CD4-positive, alpha-beta T cell treated with Interleukin-1 beta for 1 hour (primary cell): ENCODE measurements around the gene QPCT.
A peak's percentile ranks its signal among the peaks of the same experiment; 100 is the strongest.
"Not testable (repeated sequence)": the region's sequence is repeated elsewhere in the genome, so short reads cannot be mapped to it uniquely, and the experiment has no call there.

Source experiments
- DNase-seq, 2 donors: peaks; one replicate each; pipeline ENCODE4 v3.0.0-alpha.2; 2020 to 2022

Gene QPCT

DNA sequence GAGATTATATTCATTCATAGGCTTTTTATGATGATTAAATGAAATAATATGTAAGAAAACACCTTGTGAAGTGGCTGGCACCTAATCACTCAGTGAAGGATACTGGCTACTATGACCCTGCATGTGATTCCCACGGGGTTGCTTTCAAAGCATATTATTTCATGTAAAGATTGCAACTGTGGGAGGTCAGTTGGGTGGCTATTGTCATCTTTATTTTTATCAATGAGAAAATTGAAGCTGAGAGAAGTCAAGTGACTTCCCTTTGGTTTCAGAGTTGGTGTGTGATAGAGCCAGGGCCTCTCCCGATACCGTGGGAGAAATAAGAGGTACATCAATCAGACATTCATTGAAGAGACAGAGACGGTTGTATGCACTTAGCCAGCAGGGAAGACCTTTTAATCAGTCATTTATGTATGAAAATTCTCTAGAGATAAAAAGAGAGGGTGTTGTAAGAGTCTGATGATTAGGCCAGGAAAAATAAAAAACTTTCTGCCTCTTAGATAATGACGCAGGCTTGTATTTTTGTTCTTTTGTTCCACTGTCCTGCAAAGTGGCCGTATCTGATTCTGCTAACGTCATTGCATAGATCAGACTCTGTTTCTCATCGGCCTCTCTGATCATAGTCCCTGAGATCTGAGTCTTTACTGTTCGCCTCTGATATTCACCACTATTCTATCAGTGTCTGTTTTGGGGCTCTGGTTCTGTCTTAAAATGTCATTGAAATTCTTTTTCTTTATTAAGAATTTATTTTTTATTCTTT is 50.5 kb downstream of the QPCT start:
- no peak for DNase-seq

GRCh38 chr2:37396890-37397565 is 52.6 kb downstream of the QPCT start:
- no peak for DNase-seq

DNA sequence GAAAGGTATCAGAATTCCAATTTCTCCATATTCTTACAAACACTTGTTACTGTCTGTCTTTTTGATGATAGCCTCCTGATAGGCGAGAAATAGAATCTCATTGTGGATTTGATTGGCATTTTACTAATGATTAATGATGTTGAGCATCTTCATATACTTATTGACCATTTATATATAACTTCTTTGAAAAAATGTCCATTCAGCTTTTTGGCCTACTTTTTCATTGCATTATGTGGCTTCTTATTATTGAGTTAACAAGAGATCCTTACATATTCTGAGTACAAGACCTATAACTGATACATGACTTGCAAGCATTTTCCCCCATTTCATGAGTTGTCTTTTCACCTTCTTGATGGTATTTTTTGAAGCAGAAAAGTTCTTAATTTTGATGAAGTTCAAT is 54.6 kb downstream of the QPCT start:
- DNase-seq, result no peak

DNA sequence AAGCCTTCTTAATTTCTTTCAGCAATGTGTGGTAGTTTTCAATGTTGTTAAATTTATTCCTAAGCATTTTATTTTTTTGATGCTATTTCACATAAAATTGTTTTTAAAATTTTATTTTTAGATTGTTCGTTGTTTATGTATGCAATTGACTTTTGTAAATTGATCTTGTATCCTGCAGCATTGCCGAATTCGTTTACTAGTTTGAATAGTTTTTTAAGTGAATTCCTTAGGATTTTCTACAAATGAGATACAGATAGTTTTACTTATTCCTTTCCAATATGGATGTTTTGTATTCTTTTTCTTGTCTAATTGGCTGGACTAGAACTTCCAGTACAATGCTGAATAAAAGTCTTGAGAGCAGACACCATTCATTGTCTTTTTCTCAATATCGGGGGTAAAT is 55.6 kb downstream of the QPCT start:
- DNase-seq, result no peak

- no peak for DNase-seq
Measured at GRCh38 chr2:37402636-37403035, 58.2 kb downstream of the QPCT start.

- no peak for DNase-seq
Measured at GRCh38 chr2:37405781-37406180, 61.4 kb downstream of the QPCT start.

- DNase-seq, result no peak
Measured at GRCh38 chr2:37412231-37412630, 67.8 kb downstream of the QPCT start.

- DNase-seq, result not testable (repeated sequence)
Measured at GRCh38 chr2:37413911-37414469, 69.6 kb downstream of the QPCT start.

GRCh38 chr2:37414470-37414949 is 70.1 kb downstream of the QPCT start:
- DNase-seq, result peak in 1 of 2 donors; percentile 63

- no peak for DNase-seq
Measured at GRCh38 chr2:37415128-37415820, 70.8 kb downstream of the QPCT start.

- no peak for DNase-seq
Measured at GRCh38 chr2:37417321-37417720, 72.9 kb downstream of the QPCT start.

GRCh38 chr2:37418956-37419355 is 74.5 kb downstream of the QPCT start:
- DNase-seq, result no peak

DNA sequence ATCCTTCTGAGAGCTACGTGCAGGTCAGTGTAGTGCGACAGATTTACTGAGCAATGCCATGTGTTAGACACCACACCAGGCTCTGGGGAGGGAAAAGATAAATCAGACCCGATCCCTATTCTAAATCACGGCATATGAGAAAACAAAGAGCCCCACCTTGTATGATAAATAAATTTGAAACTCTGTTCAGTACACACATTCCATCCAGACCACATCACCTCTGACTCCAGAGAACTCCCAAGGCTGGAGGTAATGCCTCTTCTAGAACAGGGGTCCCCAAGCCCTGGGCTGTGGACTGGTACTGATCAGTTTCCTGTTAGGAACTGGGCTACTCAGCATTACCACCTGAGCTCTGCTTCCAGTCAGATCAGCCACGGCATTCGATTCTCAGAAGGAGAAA is 77.3 kb downstream of the QPCT start:
- DNase-seq, result no peak

- no peak for DNase-seq
Measured at GRCh38 chr2:37422816-37423215, 78.4 kb downstream of the QPCT start.
